T-helper 2 cell treated with Interferon-gamma antibody and Interleukin-4, amounts not matched to agents 100 ng/mL and 5 ng/mL, for 36 hours (primary cell): ENCODE results near the gene USP50. TPM values are rescaled to one million over a fixed set of nuclear protein-coding genes. Genes with fewer than 3 reads are reported as not detected.
"Not testable (repeated sequence)": the region's sequence is repeated elsewhere in the genome, so short reads cannot be mapped to it uniquely, and the experiment has no call there.

Source experiments
- intact Hi-C: fragments of 100-400 bp; cut with micrococcal nuclease; formaldehyde crosslinking; loops from one replicate; pipeline ENCODE4 v1.15.1; 2023
- total RNA-seq: library from RNA; stranded (reverse); gene quantifications from 2 replicates; pipeline ENCODE4 v1.2.3, GENCODE V29; 2022

USP50 gene
- total RNA-seq, 1 donor from 2014 or later: 0.39 TPM

DNA sequence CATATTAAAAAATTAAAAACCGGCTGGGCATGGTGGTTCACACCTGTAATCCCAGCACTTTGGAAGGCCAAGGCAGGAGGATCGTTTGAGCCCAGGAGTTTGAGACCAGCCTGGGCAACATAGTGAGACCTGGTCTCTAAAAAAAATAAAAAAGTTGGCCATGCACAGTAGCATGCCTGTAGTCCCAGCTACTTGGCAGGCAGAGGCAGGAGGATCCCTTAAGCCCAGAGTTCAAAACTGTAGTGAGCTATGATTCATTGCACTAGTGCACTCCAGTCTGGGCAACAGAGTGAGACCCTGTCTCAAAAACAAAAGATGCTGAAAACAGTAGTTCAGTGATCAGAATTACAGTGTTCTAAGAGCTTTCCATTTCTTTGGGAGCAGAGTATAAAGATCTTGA is 40.8 kb downstream of the USP50 start:
- intact Hi-C loops: not testable (repeated sequence)

DNA sequence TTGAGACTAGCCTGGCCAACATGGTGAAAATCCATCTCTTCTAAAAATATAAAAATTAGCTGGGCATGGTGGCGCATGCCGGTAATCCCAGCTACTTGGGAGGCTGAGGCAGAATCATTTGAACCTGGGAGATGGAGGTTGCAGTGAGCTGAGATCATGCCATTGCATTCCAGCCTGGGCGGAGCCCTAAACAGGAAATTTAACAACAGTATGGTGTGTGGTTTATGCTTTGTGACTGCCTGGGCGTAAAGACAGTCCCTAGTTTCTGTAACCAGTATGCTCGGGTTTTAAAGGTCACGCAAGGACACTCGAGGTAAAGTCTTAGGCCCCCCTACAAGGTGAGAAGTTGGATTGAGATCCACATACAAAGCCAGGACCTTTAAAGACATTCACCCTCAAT is 43.3 kb downstream of the USP50 start:
- intact Hi-C loops: no loop called here

DNA sequence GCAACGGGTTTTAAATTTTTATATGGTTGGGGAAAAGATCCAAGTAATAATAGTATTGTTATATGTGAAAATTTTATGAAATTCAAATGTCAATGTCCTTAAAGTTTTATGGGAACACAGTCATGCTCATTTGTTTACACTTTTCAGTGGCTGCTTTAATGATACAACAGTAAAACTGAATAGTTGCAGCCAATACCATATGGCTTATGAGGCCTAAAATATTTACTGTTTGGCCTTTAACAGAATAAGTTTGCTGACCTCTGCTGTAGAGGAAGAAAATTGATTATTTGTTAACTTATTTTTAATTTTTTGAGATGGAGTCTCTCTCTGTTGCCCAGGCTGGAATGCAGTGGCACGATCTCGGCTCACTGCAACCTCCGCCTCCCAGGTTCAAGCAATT is 44.7 kb downstream of the USP50 start:
- intact Hi-C loops: no loop called here

DNA sequence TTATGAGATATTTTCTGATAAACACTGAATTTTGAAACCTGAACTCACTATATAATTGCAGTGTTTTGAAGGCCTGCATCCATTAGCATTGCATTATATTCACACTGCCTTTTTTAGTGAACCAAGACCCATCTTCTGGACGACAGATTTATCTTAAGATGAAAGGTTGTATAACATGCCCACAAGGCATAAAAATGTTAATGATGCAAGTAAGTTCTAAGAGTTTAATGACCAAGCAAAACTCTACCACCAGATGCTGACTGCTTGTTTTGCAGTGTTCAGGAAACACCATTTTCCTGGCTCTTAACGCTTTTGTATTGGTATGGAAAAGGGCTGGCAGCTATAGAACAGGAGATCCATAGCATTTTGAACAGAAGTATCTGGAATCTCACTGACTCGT is 46.1 kb downstream of the USP50 start:
- intact Hi-C loops: no loop called here

DNA sequence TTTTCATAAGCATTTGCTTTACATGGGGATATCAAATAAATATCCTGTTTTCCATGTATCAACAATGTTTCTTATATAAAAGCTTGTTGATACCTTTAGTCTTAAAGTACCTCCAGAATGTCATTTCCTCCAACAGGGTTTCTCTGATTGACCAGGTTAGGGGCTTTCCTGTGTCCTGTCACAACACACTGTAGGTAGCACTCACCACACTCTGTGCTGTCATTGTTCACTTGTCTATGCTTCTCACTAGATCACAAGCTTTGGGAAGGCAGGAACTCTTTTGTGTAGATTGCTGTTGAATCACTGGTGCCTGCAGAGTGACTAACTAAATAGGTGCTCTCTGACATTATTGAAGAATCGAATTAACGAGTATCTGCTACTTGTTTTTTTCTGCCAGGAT is 49.8 kb downstream of the USP50 start:
- intact Hi-C loops: no loop called here

DNA sequence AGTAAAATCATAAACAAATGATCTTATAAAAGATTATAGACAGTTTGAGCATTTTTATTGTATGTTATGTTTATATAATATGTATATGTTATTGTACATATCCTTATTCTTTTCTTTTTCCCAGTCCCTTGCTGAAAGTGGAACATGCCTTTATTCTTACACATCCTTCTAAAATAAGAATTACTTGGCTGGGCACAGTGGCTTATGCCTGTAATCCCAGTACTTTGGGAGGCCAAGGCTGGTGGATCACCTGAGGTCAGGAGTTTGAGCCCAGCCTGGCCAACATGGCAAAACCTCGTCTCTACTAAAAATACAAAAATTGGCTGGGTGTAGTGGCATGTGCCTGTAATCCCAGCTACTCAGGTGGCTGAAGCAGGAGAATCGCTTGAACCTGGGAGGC is 51.9 kb downstream of the USP50 start:
- intact Hi-C loops: not testable (repeated sequence)

DNA sequence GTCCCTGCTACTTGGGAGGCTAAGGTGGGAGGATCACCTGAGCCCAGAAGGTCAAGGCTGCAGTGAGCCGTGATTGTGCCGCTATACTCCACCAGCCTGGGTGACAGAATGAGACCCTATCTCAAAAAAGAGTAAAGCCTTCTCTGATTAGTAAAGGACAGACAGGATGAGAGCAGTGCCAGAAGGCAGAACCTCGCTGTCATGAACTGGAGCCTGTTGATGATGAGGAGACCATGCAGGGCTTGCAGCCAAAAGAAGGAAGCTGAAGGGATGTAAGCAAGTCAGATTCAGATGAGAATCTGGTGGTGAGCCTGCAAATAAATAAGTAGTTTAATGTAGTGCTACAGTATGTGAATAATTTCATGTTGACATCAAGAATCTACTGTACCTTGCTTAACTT is 52.8 kb downstream of the USP50 start:
- intact Hi-C loops: no loop called here

DNA sequence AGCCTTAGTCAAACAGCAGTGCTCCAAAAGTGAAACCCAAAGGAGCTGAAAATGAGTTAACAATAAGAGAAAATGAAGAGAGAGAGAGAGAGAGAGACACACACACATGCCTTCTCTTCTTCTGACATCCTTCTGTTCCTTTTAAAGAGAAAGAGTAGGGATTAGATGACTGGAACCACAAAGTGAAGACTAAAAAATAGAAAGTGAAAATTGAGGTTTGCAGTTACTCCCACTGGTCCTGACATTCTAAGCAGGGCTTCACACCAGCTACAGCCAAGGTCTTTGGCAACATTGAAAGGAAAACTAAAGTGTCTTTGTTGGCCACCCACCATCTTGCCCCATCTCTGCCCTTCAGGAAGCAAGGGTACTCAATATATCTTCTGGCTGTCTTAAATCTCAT is 59.2 kb downstream of the USP50 start:
- intact Hi-C loops: no loop called here

DNA sequence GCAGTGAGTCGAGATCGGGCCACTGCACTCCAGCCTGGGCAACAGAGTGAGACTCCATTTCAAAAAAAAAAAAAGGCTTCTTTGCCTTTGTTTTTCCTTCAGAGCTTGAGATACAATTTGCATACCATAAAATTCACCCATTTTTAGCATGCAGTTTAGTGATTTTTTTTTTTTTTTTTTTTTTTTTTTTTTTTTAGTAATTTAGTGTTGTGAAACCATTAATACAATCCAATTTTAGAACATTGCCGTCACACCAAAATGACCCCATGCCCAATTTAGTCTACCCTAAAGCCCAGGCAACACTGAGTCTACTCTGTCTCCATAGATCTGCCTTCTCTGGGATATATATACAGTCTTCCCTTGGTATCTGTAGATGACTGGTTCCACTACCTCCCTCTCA is 61.1 kb downstream of the USP50 start:
- intact Hi-C loops: no loop called here

DNA sequence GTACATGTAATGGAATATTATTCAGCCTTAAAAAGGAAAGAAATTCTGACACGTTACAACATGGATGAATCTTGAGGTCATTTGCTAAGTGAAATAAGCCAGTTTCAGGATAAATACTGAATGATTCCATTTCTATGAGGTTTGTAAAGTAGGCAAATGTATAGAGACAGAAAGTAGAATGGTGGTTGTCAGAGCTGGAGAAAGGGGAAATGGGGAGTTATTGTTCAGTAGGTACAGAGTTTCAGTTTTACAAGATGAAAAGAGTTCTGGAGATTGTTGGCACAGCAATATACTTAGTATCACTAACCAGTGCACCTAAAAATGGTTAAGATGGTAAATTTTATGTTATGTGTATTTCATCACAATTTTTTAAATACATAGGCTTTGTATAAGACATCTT is 61.7 kb downstream of the USP50 start:
- intact Hi-C loops: no loop called here

DNA sequence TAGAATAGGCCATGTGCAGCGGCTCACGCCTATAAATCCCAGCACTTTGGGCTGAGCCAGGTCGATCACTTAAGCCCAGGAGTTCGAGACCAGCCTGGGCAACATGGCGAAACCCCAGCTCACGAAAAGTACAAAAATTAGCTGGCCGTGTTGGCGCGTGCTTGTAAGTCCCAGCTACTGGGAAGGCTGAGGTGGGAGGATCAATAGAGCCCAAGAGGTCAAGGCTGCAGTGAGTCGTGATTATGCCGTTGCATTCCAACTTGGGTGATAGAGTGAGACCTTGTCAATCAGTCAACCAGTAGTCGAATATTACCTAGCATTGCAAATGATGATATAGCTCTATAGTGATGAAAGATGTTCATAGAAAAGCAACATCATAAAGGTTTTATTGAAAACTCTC is 70.3 kb downstream of the USP50 start:
- intact Hi-C loops: no loop called here

DNA sequence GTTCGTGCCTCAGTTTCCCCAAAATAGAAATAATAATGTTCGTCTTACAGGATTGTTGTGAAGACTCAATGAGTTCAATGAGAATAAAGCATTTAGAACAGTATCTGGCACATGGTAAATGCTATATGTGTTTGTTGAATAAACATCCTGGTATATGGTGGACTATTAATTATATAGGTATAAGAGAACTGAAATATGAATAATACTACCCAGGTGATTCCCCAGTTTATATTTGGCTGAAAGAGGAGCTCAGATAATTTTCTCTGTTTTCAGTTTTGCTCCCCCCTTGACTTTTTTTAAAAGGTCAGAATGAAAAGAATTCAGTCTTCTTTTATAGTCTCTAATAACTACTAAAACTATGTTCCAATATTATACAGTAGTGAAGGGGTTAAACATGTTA is 75.4 kb downstream of the USP50 start:
- intact Hi-C loops: no loop called here

DNA sequence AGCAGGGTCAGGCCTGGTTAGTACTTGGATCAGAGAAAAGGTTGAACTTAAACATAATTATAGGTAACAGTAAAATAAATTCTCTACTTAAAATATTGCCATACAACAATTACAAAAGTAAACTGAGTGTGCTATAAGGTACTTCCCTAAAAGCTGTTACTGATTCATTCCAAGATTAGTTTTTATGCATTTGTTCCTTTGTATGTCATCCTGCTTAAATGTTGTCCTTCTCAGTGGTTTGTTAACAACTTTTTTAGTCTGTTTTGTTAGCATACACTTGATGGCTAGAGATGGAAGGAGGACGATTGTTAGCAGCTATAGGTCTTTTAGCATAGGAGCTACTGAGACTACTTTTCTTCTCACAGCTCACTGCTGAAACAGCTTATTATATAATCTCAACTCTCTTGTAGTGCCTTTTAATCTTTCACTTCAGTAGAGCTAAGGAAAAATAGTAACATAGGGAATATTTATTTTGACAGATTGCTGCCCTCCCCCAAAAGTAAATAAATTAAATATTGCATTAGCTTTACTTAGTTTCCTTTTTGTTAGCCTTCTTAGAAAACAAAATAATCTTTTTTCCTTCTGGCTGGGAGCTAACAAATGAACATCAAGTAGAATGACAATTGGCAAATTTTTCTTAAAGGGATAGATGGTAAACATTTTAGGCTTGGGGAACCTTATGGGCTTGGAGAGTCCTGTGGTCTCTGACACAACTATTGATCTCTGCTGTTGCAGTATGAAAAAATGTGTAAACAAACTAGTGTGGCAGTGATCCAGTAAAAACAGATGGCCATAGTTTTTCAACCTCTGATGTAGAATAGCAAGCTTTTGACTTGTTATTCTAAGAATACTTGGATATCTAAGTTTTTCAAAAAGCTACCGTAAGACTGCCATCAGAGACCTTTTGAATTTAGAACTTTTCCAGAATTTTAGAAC is 82.8 kb downstream of the USP50 start:
- intact Hi-C loops: no loop called here

DNA sequence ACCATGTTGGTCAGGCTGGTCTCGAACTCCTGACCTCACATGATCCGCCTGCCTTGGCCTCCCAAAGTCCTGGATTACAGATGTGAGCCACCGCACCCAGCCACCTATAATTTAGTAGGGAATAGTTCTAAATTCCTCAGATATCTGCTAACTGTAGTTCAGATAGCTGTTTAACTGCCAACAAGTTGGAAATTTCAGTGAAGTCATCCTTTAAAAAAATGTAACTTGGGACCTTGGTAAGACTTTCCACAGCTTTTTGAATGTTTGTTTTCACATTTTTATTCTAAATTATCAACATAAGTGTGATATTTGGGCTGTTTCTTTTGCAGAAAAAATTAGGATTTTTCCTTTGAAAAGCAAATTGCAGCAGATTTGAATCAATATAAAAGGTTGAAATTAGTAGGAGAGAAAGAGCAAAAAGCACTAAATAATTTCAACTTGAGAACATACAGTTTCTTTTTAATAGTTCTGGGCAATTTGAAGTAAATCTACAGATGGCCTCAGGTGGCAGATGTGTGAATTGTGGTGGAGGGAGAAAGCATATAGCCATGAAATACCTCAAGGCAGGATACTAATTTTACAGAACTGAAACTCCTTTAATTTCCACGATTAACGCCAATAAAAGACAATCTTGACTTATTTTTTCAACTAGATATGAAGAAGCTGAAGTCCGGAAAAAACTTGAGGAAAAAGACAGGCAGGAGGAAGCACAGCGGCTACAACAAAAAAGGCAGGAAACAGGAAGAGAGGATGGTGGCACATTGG is 87.9 kb downstream of the USP50 start:
- intact Hi-C loops: no loop called here

DNA sequence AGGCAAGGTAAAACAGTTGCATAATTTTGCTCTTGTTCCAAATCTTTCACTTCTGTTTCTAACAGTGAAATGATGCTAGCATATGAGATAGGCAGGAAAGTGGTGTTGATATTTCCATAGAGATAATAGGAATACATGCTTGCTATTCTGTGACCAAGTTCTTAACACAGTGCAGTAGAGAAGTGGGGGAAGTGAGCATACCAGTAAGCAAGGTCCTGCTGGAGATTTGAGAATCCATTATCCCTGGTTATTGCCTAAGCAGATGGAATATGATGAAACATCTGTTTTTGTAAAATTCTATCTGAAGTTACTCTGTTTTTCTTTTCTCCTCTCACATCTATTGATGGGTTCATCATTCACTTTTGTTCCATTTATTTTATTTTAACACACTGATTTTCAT is 93.5 kb downstream of the USP50 start:
- intact Hi-C loops: no loop called here

Other genes with a start within 250 kb of the USP50 start
- gene GABPB1, start 191.5 kb downstream of the USP50 start, total RNA-seq: 39.1 and 40.8 TPM in 2 replicates
- gene USP8, start 122.3 kb downstream of the USP50 start, total RNA-seq: 51.6 and 57.3 TPM in 2 replicates
- 42.8 and 43.1 TPM in 2 replicates for gene TRPM7, start 140.1 kb upstream of the USP50 start, total RNA-seq
- 90.2 and 95.7 TPM in 2 replicates for gene SPPL2A, start 219.0 kb upstream of the USP50 start, total RNA-seq